Measurements from ENCODE around the gene PTGIS. TPM values are rescaled to one million over a fixed set of nuclear protein-coding genes. Genes with fewer than 3 reads are reported as not detected.

Gene PTGIS
- total RNA-seq, 2 donors from 2014 or later: 12.9 to 34.6 TPM

DNA sequence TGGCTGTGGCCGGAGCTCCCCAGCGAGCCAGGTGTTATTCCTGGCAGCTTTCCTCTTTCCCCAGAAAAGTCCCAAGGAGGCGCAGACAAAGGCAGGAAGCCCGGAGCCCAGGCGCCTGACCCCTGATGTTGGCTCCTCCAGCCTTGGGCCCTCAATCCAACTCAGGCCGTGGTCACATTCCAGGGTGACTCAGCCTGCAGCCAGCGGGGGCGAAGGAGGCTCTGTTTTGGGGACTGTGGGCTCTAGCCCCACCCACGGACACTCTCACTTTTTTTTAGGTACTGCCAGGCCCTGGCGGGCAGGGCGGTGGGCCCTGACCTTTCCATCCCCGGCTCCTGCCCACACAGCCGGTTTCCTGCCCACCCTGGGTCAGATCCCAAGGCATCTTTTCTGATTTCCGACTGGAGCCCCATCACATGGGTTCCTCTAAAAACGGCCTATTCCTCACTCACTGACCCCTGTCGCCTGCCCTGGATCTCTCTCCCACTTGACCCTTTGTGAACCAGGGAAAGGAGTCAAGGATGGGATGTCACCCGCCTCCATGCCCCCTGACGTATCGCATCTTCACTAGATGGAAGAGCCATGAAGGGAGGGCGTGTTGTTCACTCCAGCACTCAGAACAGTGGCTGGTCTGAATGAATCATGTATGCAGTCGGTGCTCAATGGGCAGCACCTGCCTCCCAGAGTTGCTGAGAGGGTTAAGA, 5.5 kb downstream of the PTGIS start:
- 51% methylated on average over 21 of the region's 21 CpGs for WGBS
- H3K27ac ChIP-seq: peak overlapping the region; percentile 77 to 78
- H3K9me3 ChIP-seq: no peaks in the 10 kb centered on the region
- peak; percentile 19 for DNase-seq (ENCODE audit: low spot score)
- no peaks in the 10 kb centered on the region for H3K4me1 ChIP-seq (replicated peaks)
- TF ChIP-seq CTCF (IDR thresholded peaks at IDR 0.05) (no peak), POLR2AphosphoS5 (IDR thresholded peaks at IDR 0.05) (peak; percentile 72)
- no peak overlapping the region for H3K4me3 ChIP-seq
- no peaks in the 10 kb centered on the region for H3K27me3 ChIP-seq (replicated peaks; ENCODE audit: insufficient read depth)
- intact Hi-C loops (cut with DNase I): no loop called here
- no peaks in the 10 kb centered on the region for H3K36me3 ChIP-seq

DNA sequence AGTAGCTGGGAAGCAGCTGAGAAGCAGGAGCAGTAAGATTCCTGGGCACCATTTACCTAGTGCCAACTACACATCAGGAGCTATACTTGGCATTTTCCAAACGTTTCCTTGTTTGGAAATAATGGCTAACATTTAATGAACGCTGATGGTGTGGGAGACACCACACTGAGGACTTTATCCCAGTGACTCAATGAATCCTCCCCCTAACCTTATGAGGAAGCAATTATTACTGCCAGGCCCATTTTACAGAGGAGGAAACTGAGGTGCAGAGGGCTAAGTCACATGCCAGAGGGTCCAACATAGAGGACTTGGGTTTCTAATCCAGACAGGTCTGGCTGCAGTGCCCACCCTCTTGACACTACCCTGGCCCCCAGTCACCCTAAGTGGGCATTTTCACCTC, 6.1 kb downstream of the PTGIS start:
- H3K36me3 ChIP-seq: no peaks in the 10 kb centered on the region
- H3K27ac ChIP-seq: peak overlapping the region; percentile 77 to 78
- H3K4me3 ChIP-seq: no peak overlapping the region
- H3K27me3 ChIP-seq (replicated peaks; ENCODE audit: insufficient read depth): no peaks in the 10 kb centered on the region
- no peak for TF ChIP-seq CTCF (IDR thresholded peaks at IDR 0.05)
- no peak for TF ChIP-seq POLR2AphosphoS5 (IDR thresholded peaks at IDR 0.05)
- TF ChIP-seq POLR2A (IDR thresholded peaks at IDR 0.05): no peak
- no peaks in the 10 kb centered on the region for H3K4me1 ChIP-seq (replicated peaks)
- 22% methylated on average over 2 of the region's 2 CpGs for WGBS
- intact Hi-C loops (cut with DNase I): no loop called here
- DNase-seq (ENCODE audit: low spot score): no peak
- no peaks in the 10 kb centered on the region for H3K9me3 ChIP-seq

- WGBS: 91% methylated on average over 4 of the region's 4 CpGs
- intact Hi-C loops (cut with DNase I): no loop called here
- Histone ChIP-seq H3K4me1 (replicated peaks) (no peaks in the 10 kb centered on the region), H3K27me3 (replicated peaks; ENCODE audit: insufficient read depth) (no peaks in the 10 kb centered on the region), H3K4me3 (no peak overlapping the region), H3K36me3 (no peaks in the 10 kb centered on the region), H3K27ac (peak overlapping the region; percentile 77 to 78), H3K9me3 (no peaks in the 10 kb centered on the region)
- TF ChIP-seq CTCF (IDR thresholded peaks at IDR 0.05) (no peak), POLR2AphosphoS5 (IDR thresholded peaks at IDR 0.05) (no peak), POLR2A (IDR thresholded peaks at IDR 0.05) (no peak)
- no peak for DNase-seq (ENCODE audit: low spot score)
Observed at GRCh38 chr20:49561256-49561655, 6.7 kb downstream of the PTGIS start.

GRCh38 chr20:49560646-49561045, 7.3 kb downstream of the PTGIS start:
- no peak for DNase-seq (ENCODE audit: low spot score)
- no peaks in the 10 kb centered on the region for H3K36me3 ChIP-seq
- no peak for TF ChIP-seq POLR2A (IDR thresholded peaks at IDR 0.05)
- TF ChIP-seq CTCF (IDR thresholded peaks at IDR 0.05): no peak
- no peak for TF ChIP-seq POLR2AphosphoS5 (IDR thresholded peaks at IDR 0.05)
- H3K27ac ChIP-seq: peak overlapping the region; percentile 77 to 78
- no peak overlapping the region for H3K4me3 ChIP-seq
- intact Hi-C loops (cut with DNase I): no loop called here
- no peaks in the 10 kb centered on the region for H3K9me3 ChIP-seq
- WGBS: 91% methylated on average over 11 of the region's 11 CpGs
- no peaks in the 10 kb centered on the region for H3K4me1 ChIP-seq (replicated peaks)
- no peaks in the 10 kb centered on the region for H3K27me3 ChIP-seq (replicated peaks; ENCODE audit: insufficient read depth)

DNA sequence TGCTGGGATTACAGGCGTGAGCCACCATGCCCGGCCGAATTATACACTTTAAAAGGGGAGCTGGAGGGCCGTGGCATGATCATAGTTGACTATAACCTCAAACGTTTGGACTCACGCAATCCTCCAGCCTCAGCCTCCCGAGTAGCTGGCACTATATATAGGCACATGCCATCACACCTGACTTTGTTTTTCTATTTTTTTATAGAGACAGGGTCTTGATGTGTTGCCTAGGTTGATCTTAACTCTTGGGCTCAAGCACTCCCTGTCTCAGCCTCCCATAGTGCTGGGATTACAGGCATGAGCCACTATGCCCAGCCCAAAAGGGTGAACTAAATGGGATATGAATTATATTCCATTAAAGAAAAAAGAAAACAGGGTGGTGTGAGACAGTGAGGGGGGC, 7.8 kb downstream of the PTGIS start:
- 90% methylated on average over 7 of the region's 7 CpGs for WGBS

More for the DNA sequence above, 7.8 kb downstream of the PTGIS start:
- H3K36me3 ChIP-seq: no peaks in the 10 kb centered on the region
- H3K4me3 ChIP-seq: no peak overlapping the region
- H3K27me3 ChIP-seq (replicated peaks; ENCODE audit: insufficient read depth): no peaks in the 10 kb centered on the region
- DNase-seq (ENCODE audit: low spot score): no peak
- H3K4me1 ChIP-seq (replicated peaks): no peaks in the 10 kb centered on the region
- H3K27ac ChIP-seq: peak overlapping the region in 1 of 2 donors; percentile 77
- intact Hi-C loops (cut with DNase I): no loop called here
- H3K9me3 ChIP-seq: no peaks in the 10 kb centered on the region
- TF ChIP-seq POLR2AphosphoS5 (IDR thresholded peaks at IDR 0.05) (no peak), POLR2A (IDR thresholded peaks at IDR 0.05) (no peak), CTCF (IDR thresholded peaks at IDR 0.05) (no peak)

Data from prostate gland (tissue), 2 donors.